ENCODE measurements around the gene CNTNAP2.

Gene CNTNAP2

DNA sequence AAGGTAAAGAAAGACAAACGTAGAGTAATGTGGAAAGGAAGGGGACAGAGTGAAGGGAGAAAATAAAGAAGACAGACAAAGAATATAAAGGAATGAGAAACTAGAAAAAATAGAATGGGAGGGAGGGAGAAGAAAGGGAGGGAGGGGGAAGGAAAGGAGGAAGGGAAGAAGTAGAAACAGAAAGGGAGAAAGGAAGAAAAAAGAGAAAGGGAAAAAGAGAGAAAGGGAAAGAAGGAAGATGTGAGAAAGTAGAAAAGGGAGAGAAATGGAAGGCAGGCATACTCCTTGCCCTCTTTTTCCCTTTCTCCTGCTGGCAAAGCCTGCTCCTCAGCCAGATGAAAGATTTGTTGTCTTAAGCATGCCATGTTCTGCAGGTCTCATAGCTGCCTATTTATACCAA is 1336.2 kb downstream of the CNTNAP2 start:
- DNase-seq = no peak

DNA sequence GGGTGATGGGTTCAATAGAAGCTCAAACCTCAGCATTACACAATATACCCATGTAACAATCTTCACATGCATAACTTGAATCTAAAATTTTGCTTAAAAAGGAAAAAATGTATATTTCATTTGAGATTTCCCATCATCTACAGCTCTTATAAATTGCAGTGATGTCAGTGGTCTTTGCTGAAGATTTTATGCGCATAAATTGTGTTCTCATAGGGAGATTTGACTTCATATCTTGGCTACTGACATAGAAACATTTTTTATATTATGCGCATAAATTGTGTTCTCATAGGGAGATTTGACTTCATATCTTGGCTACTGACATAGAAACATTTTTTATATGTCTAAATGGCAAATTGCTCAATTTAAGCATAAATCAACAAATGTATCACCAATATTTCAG is 1348.6 kb downstream of the CNTNAP2 start:
- no peak for DNase-seq
- TF ChIP-seq GATA1 (IDR thresholded peaks at IDR 0.05; ENCODE audit: low read depth, low read length) (no peak), POLR2A (IDR thresholded peaks at IDR 0.05; ENCODE audit: low read length) (no peak)

More for the DNA sequence above, 1336.2 kb downstream of the CNTNAP2 start:
- TF ChIP-seq GATA1 (IDR thresholded peaks at IDR 0.05; ENCODE audit: low read depth, low read length) (no peak), POLR2A (IDR thresholded peaks at IDR 0.05; ENCODE audit: low read length) (no peak)

DNA sequence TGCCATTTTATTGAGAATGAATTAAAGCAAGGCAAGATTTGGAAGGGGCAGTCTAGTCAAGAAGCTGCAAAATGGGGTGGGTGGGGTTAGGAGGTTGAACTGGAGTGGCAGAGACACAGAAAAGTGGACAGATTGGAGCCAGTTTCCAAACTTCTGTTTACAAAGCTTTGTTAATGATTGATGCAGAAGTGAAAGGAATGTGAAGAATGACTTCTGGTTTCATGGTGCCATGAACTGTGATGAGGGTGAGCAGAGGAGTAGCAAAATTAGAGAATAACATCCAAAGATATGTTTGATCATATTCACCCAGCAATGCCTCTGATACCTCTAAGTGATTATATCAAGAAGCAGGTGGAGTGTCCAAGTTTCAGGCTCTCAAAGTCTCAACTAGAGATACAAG is 1356.0 kb downstream of the CNTNAP2 start:
- TF ChIP-seq POLR2A (IDR thresholded peaks at IDR 0.05; ENCODE audit: low read length) = no peak
- TF ChIP-seq GATA1 (IDR thresholded peaks at IDR 0.05; ENCODE audit: low read depth, low read length) = no peak
- DNase-seq = no peak

DNA sequence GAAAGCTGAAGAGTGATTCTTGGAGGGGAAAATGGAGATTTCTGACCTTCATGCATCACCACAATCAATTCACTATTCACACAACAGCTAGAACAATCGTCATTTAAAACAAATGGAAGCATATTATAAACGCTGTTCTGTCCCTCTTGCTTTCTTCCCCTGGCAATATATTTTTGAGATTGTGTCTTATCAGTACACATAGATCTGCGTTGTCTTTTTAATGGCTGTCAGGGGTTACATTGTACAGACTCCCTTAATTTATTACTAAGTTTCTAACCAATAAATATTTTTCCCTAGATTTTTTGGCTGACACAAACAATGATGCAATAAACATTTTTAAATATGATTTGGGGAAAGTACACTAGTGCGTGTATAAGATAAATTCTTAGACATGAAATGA is 1358.3 kb downstream of the CNTNAP2 start:
- no peak for TF ChIP-seq GATA1 (IDR thresholded peaks at IDR 0.05; ENCODE audit: low read depth, low read length)
- no peak for TF ChIP-seq POLR2A (IDR thresholded peaks at IDR 0.05; ENCODE audit: low read length)
- DNase-seq = no peak

DNA sequence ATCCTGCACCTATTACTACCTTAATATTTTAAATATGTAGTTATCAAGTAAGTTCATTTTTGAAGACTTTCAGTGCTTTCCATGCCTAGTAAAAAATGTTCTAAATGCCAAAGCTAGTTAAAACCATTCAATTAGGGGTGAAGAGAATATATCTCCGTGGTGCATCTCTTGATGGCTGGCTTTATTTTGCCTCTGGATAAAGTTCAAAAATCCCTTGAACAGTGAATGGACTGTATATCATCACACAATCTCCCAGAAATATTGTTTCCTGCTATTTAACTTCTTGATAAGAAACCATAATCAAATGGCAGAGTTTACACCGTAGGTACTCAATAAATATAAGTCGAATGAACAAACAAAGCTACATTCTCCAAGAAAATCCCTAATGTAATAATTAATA is 1360.9 kb downstream of the CNTNAP2 start:
- TF ChIP-seq POLR2A (IDR thresholded peaks at IDR 0.05; ENCODE audit: low read length) (no peak), GATA1 (IDR thresholded peaks at IDR 0.05; ENCODE audit: low read depth, low read length) (no peak)
- no peak for DNase-seq

DNA sequence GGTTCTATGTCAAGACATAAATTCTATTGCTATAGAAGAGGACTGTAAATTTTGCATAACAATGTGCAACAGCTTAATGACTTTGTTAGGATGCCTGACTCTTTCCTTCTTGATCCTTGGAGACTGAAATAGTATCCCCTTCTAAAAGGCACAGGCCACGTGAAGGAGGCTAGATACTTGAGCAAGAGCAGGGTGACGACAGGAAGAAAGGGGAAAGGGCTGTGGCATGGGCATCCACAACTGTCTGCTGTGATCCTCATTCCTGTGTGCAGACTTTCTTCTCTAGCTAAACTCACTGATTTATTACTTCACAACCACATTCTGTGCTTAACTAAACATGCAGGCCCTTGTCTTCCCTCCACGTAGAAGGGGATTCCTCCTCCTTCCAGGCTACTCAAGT is 1362.2 kb downstream of the CNTNAP2 start:
- TF ChIP-seq POLR2A (IDR thresholded peaks at IDR 0.05; ENCODE audit: low read length) = no peak
- no peak for TF ChIP-seq GATA1 (IDR thresholded peaks at IDR 0.05; ENCODE audit: low read depth, low read length)
- no peak for DNase-seq

DNA sequence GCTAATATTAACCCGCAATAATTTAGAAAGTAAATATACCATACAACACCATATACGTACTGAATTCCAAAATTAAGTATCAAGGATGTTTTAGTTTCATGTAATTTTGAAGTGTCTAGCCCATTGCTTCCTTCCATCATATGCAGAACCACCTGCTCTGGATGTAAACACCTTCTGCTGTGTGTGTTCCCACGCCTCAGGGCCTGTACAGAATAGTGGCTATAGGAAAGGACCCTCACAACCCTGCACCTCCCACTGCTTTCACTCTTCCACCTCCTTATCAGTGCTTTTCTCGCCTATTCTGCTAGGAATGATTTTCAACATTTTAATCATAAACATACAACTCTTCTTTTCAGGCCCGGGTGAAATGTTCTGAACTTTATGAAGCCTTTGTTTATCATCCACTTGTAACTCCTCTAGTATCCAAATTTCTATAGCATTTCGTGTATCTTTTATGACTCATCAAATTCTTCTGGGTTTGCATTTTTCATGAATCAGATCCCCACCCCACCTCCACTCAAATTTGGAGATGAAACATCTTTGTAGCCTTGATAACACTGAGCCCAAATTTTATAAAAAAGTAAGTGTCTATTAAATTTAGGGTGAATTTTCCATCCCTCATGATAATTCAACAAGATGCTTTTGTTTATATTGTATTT is 1367.2 kb downstream of the CNTNAP2 start:
- DNase-seq = no peak
- TF ChIP-seq POLR2A (IDR thresholded peaks at IDR 0.05; ENCODE audit: low read length) = no peak
- no peak for TF ChIP-seq GATA1 (IDR thresholded peaks at IDR 0.05; ENCODE audit: low read depth, low read length)

DNA sequence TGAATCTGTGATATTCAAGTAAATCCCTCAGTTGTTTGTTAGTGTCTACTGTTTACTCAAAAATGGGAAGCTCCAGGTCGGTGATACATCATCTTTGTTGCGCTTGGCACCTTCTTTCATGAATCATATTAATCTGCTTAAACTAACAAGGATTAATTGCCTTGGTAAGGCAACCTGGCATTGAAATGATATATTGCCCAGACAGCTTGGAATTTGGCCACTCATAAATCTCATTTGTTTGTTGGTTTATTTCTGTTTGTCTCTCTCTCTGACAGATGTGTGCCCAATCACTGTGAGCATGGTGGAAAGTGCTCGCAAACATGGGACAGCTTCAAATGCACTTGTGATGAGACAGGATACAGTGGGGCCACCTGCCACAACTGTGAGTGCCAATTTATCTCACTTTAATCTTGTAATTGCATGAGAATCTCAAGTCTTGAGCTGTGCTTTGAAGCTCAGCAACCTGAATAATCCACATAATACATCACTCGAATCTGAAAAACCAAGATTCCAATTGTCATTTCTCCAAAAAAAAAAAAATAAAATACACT is 1369.1 kb downstream of the CNTNAP2 start:
- TF ChIP-seq GATA1 (IDR thresholded peaks at IDR 0.05; ENCODE audit: low read depth, low read length) (no peak), POLR2A (IDR thresholded peaks at IDR 0.05; ENCODE audit: low read length) (no peak)
- DNase-seq = no peak

DNA sequence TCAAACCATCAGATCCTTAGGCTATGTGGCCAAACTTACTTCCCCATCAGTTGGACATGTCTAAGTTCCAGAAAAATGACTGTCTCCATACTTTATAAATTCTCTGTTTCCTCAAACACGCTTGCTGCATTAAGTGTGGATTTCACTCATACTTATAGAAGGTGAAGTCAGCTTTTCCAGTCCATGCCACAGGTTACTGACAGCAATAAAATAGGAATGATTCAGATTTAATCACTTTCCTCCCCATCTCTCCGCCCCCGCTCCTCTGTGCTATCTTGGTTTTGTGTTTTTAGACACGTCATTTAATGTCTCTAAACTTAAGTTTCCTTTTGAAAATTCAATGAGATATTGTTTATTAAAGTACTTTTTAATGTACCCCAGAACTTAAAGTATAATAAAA is 1376.0 kb downstream of the CNTNAP2 start:
- TF ChIP-seq GATA1 (IDR thresholded peaks at IDR 0.05; ENCODE audit: low read depth, low read length) (no peak), POLR2A (IDR thresholded peaks at IDR 0.05; ENCODE audit: low read length) (no peak)

DNA sequence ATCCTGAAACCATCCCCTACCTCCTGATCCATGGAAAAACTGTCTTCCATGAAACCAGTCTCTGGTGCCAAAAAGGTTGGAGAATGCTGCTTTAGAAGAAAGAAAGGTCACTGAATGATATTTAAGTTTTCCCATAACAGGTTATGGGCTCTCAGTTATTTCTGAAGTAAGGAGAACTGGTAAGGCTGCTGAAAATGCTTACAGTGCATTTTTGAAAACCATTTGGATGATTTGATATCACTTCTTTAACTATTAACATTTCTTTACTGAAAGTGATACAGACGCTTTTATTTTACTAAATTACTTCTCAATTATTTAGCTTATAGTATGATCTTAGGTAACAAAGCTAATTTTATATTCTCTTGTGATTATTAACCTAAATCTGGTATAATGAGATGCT is 1379.6 kb downstream of the CNTNAP2 start:
- TF ChIP-seq POLR2A (IDR thresholded peaks at IDR 0.05; ENCODE audit: low read length) (no peak), GATA1 (IDR thresholded peaks at IDR 0.05; ENCODE audit: low read depth, low read length) (no peak)
- DNase-seq = no peak

More for the DNA sequence above, 1376.0 kb downstream of the CNTNAP2 start:
- no peak for DNase-seq

DNA sequence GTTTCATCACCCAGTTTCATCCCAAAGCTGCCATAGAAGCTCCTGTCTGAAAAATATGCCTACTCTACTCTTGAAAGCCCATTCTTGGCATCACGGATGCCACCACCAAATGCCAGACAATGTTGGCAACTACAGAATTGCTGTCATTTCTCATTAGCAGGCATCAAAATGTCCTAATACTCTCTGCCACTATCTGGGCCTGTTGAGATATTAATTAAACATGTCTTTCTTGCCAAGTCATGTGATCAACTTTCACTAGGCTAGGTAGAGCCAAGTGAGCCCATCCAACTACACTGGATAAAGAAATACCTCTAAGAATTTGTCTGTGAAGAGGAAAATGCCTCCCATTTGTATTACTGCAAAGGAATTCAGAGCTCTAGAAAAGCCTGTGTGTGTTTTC is 1380.6 kb downstream of the CNTNAP2 start:
- DNase-seq = no peak
- TF ChIP-seq POLR2A (IDR thresholded peaks at IDR 0.05; ENCODE audit: low read length) = no peak
- TF ChIP-seq GATA1 (IDR thresholded peaks at IDR 0.05; ENCODE audit: low read depth, low read length) = no peak

DNA sequence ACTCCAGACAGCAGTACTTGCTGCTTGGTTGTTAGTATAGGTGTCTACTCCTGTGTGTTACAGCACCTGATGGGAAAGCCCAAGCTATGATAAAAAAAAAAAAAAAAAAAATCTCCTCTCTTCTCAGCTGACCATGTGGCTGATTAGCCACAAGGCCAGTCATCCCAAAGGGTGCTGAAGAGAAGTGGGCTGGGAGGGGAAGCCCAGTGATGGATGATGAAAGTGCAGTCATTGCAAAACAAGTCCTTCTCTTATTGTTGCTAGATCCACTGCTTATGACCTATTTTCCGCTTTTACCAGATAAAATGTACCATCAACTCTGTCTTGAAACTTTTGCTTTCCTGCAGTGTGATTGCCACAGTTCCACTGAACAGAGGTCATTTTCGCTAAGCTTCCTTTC is 1381.5 kb downstream of the CNTNAP2 start:
- TF ChIP-seq GATA1 (IDR thresholded peaks at IDR 0.05; ENCODE audit: low read depth, low read length) = no peak
- no peak for TF ChIP-seq POLR2A (IDR thresholded peaks at IDR 0.05; ENCODE audit: low read length)
- no peak for DNase-seq

DNA sequence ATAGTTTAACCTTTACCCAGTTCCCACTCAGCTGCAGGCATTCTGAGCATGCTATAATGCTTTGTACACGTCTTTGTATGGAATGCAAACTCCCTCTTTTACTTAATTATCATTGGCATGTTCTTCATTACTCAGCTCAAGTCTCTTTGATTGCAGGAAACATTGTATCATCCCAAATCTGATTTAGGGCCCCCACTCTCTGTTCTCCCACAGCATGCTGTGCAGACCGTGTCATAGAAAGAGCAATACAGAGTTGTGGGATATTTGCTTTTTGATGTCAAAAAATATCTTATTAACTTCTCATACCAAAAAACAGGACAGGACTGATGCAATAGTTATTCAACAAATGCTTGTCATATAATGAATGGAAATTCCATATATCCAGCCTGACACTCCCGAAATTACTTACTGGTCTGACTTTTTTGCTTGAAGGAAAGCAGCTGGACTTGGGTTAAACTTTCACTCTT is 1392.5 kb downstream of the CNTNAP2 start:
- DNase-seq = no peak
- TF ChIP-seq POLR2A (IDR thresholded peaks at IDR 0.05; ENCODE audit: low read length) = no peak
- no peak for TF ChIP-seq GATA1 (IDR thresholded peaks at IDR 0.05; ENCODE audit: low read depth, low read length)

DNA sequence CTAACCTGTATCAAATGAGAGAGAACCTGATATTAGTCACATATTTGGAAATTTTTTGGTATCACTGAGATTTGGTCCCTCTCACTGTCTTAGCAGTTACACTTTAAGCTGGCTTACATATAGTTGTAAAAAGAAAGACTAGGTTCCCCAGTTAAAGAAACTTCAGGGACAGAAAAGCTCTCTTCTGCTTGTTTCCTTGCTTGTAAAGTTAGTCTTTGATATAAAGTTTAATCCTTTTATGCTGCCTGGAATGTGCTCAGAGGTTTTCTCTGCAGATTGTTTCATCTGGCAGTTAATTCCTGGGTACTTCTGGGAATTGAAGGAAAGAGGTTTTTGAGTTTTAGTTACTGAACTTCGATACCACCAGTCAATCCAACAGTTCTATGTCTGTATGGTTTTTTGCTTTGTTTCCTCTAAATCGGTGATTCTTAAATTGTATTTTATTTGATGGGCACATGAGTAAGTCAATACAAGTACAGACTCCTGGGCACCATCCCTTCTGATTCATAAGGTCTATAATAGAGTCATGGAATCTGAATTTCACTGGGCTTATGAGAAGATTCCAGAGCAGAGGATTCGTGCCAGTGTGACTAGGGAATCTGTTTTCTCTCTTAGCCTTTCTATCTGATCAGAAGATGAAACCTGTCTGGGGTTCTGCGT is 1393.1 kb downstream of the CNTNAP2 start:
- no peak for TF ChIP-seq GATA1 (IDR thresholded peaks at IDR 0.05; ENCODE audit: low read depth, low read length)
- no peak for TF ChIP-seq POLR2A (IDR thresholded peaks at IDR 0.05; ENCODE audit: low read length)
- no peak for DNase-seq

DNA sequence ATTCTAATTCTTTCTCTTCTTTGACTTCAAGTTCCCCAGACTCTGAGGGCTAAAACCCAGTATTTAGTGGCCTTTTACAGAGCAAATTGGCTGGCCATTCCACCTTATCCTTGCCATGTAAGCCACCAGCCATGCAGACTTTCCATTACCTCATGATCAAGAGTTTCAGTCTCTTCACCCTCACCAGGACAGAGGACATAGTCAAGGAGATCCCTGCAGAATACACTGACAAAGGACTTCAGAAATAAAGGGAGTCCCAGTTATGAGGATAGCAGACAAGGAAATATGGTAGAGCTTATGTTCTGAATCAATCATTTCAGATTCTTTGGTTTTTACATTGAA is 1393.6 kb downstream of the CNTNAP2 start:
- DNase-seq = no peak
- no peak for TF ChIP-seq POLR2A (IDR thresholded peaks at IDR 0.05; ENCODE audit: low read length)
- TF ChIP-seq GATA1 (IDR thresholded peaks at IDR 0.05; ENCODE audit: low read depth, low read length) = no peak
